Stimulated activated CD4-positive, alpha-beta T cell treated with anti-CD3 and anti-CD28 coated beads, Interleukin-2, amount 100 ng/mL, for 24 hours (primary cell): ENCODE measurements around the gene IL36RN.

Experiments used
- DNase-seq, 2 donors: peaks; one replicate each; pipeline ENCODE4 v3.0.0-alpha.2; 2020

IL36RN gene

GRCh38 chr2:113058998-113059960 lies at the start of gene IL36RN:
IL36RN (plus strand) TSS chr2:113059198; CDS start chr2:113059439, 241 bp downstream.
- no peak for DNase-seq

DNA sequence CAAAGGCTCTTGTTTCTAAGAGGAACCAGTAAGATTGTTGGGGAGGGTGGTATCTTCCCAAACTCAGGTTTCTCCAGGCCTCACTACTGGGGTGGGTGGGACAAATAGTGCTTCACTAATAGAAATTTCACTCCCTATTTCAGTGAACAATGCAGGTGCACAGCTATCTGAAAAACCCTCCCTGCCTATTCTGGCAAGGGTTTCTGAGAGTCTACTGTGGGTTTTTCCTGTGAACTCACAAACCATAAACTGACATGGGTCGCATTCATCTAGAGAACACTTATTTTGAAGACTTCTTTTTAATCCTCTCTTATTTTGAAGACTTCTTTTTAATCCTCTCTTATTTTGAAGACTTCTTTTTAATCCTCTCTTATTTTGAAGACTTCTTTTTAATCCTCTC lies 49.4 kb upstream of the IL36RN start:
- no peak for DNase-seq

DNA sequence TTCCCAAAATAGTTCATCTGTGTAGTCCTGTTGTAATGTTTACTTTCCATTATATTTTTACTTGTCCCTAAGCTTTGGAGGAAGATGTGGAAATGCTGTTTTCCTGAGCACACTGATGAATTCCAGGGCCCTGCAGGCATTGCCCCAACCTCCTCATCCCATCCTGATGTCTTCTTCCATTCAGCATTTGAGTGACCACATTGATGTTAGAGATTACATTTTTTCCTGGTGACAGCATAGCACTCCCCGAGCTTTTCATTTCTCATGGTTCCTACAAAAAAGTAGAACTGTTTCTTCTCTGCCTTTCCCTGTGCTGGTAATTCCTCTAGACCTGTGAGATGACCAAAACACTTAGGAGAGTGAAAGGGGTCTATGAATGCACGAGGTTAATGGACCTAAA lies 48.9 kb upstream of the IL36RN start:
- DNase-seq = no peak

- no peak for DNase-seq
Observed at GRCh38 chr2:113011108-113011507, 47.9 kb upstream of the IL36RN start.

- no peak for DNase-seq
Observed at GRCh38 chr2:113012436-113013335, 46.3 kb upstream of the IL36RN start.

- DNase-seq = no peak
Observed at GRCh38 chr2:113013336-113013661, 45.7 kb upstream of the IL36RN start.

DNA sequence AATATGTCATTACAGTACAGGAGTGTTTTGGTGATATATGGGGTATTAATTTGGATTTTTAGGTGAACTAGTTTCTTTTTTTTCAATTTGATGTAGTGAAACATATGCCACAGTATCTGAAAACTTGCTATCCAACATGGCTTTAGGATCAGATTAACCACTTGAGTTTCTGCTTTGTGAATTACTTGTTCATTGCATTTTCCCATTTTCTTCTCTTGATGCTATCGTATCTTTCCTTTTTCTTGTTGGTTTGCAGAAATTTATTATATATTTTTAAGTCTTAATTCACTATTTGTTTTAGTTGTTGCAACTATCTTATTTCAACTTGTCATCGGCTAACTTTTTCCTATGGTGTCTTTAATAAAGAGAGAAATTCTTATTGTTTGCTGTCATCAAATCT lies 44.9 kb upstream of the IL36RN start:
- DNase-seq = no peak

GRCh38 chr2:113015042-113015441 lies 44.0 kb upstream of the IL36RN start:
- no peak for DNase-seq

DNA sequence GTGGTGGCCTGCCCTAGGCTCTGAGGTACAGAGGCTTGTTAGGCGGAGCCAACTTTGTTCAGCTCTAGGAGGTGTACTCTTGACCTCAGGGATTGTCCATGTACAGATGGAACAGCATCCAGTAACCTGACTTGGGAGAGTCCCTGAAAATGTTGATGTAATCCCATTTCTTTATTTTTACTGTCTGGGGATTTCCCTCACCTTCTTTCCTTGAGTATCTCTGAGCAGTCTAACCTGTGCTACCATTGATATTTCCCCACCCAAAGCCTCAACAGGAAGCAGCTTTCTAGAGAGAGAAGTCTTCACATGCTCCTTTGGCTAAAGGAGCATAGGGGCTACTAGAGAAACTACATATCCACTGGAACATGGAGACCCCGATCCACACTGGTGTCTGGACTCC lies 43.3 kb upstream of the IL36RN start:
- DNase-seq = no peak

DNA sequence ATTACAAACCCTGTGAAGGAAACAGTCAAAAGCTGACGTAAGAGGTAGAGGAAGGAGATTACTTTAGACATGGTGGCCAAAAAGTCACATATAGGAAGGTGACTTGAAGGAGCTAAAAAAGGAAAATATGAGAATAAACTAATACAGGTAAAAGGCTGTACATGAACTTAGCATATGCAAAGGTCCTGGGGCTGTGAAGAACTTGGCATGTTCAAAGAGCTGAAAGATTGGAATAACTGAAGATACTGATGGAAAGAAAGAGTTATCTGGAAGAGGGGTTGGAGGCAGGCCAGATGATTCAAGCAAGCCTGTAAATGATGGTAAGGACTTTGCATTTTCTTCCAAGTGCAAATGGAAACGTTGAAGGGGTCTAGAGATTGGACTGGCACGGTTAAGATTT lies 40.5 kb upstream of the IL36RN start:
- no peak for DNase-seq

GRCh38 chr2:113021312-113021711 lies 37.7 kb upstream of the IL36RN start:
- DNase-seq = no peak

- DNase-seq = no peak
Observed at GRCh38 chr2:113024764-113025163, 34.2 kb upstream of the IL36RN start.

DNA sequence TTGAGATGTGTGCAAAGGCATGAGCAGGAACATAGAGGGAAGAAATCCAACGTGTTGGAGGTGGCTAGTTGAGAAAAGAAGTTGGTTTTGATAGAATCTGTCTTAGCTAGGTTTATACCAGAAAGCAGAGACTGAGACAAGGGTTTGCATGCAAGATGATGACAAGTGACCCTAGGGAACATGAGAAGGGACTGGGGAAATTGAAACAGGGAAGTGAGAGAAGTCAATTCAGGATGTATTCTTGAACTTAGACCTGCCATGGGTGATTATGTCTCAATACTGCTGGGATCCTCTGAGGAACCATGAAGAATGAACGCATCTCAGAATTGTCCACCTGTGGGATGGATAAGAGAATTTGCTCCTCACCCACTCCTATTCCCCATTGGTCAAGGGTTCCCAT lies 33.3 kb upstream of the IL36RN start:
- DNase-seq = no peak

DNA sequence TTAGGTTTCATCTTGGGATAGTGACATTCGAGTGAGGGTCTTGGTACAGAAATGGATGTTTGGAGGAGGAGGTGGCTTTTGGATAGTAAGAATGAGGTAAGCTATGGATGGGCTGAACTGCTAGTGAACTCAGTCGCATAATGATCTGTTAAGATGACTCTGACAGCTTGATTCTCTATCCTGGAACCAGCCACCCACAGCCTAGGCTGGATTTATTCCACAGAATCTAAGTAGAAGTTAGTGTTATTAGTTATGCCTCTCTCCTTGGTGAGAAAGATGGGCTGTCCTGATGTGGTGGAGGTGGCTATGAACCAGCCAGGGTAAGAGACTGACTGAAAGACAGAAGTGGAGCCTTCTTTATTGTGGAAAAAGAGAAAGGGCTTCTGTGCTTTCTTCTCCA lies 31.3 kb upstream of the IL36RN start:
- DNase-seq = no peak

DNA sequence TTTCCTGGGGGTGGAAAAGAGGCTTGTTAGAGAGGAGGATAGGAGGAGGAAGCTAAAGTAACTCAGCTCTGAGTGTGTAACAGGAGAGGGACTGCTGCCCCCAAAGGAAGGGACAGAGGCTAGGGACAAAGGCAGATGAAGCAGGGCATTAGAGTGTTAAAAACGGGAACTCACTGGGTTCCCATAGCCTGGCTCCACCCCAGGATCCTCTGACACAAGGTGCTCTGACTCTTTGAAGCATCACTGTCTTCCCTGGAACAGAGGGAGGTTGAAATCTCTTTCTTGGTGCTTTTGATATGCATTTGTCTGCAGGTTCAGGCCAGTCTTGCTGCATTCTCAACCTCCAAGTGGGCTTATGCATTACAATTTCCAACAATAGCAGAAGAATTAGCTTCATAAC lies 30.9 kb upstream of the IL36RN start:
- DNase-seq = no peak

DNA sequence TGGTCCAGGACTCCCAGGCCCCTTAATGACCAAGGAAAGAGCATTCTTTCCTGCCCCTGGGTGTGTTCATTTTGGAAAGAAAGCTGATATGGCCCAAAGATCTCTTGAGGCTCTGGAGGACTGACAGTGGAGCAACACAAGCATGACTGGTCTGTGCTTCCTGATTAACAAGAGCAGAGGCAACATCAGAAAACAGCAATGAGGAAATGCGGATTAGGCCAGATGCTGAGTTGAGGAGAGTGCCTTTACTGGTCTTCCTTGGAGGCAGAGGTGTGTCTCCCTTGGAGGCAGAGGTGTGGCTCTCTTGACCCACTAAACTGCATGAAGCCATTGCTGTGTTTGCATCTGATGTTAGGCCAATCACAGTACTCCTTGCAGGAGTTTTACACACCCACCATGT lies 26.3 kb upstream of the IL36RN start:
- no peak for DNase-seq

DNA sequence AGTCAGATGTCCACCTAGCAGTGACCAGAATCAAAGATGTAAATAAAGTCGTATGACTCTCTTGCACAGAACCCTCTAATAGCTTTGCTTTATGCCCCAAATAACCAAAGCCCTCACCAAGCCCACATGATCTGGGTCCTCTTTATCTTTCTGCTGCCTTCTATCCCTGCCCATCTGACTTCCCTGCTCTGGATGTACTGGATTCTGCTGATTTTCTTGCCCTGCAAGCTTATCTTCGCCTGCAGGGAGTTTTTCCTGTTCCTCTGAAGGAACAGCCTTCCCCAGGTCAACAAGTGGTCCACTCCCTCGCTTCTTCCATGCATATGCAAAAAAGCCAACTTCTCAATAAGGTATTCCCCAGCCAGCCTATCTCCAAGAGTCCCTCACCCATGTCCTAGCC lies 25.0 kb upstream of the IL36RN start:
- DNase-seq = no peak

DNA sequence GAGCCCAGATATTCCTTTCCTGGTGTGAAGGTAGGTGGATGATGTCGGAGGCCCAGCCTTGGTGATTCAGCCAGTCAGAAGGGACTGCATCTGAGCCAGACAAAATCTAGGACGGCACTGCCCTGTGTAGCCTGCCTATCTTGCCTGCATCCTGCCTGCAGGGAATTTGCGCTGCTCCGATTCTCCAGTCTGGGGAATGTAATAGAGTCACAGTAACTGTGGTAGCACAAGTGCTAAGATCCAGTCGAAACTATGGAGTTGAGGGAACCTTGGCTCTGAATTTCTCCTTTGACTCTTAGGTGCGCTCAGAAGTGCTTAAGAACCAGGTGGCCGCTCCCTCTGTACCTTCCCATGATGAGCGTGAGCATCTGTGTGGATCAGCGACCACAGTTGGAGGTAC lies 22.2 kb upstream of the IL36RN start:
- DNase-seq = no peak

- DNase-seq = no peak
Observed at GRCh38 chr2:113038291-113038690, 20.7 kb upstream of the IL36RN start.

- DNase-seq = no peak
Observed at GRCh38 chr2:113039158-113039557, 19.8 kb upstream of the IL36RN start.

- no peak for DNase-seq
Observed at GRCh38 chr2:113039719-113040118, 19.3 kb upstream of the IL36RN start.

DNA sequence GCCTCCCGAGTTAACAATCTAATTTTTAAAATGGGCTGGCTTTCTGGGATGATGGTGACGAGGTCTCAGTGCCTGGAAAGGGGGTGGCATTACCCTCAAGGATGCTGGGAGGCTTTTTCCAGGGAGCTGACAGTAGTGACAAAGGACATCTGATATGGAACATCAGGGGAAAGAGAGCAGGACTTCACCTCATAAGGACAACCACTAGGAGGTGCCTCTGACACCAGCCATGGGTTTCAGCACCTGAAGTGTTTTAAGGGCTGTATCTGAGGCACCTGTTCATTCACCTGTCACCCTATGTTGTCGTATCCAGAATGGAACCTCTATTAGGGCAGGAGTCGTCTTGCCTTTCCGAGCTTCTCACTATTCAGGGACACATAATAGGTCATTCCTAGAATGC lies 17.1 kb upstream of the IL36RN start:
- DNase-seq = no peak

- no peak for DNase-seq
Observed at GRCh38 chr2:113046465-113046864, 12.5 kb upstream of the IL36RN start.
